ENCODE results near the gene FXYD1. TPM values are rescaled to one million over a fixed set of nuclear protein-coding genes. Genes with fewer than 3 reads are reported as not detected.

Gene FXYD1
- total and polyA plus RNA-seq, 4 donors = 18.7 to 146 (median 71.5) TPM

DNA sequence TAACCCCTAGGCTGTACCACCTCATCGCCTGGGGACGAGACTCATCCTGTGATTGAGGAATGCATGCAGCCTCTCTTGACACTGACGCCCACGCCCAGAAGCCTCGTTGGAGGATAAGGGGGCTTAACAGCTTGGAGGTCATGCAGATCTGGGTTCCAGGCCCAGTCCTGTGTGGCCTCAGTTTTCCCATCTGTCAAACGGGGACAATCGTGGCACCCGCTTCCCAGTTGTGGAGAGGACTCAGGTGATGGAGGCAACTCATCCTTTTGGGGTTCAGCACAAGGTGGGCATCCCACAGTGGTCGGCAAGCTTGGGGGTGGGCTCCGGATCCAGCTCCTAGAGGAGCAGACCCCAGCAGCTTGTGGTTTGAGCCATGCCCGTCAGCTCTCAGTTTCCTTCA, 2.4 kb upstream of the FXYD1 start:
- H3K4me3 ChIP-seq (ENCODE audit: low read depth in 1 of 3, low read length in 3 of 3) = no peak overlapping the region
- TF ChIP-seq HNF4G (IDR thresholded peaks at IDR 0.05) (no peak), HNF4A (conservative IDR thresholded peaks at IDR 0.05) (no peak), SP1 (IDR thresholded peaks at IDR 0.05) (no peak), JUND (IDR thresholded peaks at IDR 0.05) (no peak), ATF3 (IDR thresholded peaks at IDR 0.05) (no peak), RAD21 (IDR thresholded peaks at IDR 0.05) (no peak), TAF1 (conservative IDR thresholded peaks at IDR 0.05) (no peak), FOXA2 (IDR thresholded peaks at IDR 0.05) (no peak), NR2F2 (IDR thresholded peaks at IDR 0.05) (no peak), EGR1 (IDR thresholded peaks at IDR 0.05; ENCODE audit: low read depth in 2 of 2) (no peak), GABPA (IDR thresholded peaks at IDR 0.05 in 1 of 2, conservative IDR thresholded peaks at IDR 0.05 in 1 of 2) (no peak), FOXA1 (IDR thresholded peaks at IDR 0.05) (no peak)
- TF ChIP-seq, protein P1, sequence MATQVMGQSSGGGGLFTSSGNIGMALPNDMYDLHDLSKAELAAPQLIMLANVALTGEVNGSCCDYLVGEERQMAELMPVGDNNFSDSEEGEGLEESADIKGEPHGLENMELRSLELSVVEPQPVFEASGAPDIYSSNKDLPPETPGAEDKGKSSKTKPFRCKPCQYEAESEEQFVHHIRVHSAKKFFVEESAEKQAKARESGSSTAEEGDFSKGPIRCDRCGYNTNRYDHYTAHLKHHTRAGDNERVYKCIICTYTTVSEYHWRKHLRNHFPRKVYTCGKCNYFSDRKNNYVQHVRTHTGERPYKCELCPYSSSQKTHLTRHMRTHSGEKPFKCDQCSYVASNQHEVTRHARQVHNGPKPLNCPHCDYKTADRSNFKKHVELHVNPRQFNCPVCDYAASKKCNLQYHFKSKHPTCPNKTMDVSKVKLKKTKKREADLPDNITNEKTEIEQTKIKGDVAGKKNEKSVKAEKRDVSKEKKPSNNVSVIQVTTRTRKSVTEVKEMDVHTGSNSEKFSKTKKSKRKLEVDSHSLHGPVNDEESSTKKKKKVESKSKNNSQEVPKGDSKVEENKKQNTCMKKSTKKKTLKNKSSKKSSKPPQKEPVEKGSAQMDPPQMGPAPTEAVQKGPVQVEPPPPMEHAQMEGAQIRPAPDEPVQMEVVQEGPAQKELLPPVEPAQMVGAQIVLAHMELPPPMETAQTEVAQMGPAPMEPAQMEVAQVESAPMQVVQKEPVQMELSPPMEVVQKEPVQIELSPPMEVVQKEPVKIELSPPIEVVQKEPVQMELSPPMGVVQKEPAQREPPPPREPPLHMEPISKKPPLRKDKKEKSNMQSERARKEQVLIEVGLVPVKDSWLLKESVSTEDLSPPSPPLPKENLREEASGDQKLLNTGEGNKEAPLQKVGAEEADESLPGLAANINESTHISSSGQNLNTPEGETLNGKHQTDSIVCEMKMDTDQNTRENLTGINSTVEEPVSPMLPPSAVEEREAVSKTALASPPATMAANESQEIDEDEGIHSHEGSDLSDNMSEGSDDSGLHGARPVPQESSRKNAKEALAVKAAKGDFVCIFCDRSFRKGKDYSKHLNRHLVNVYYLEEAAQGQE (IDR thresholded peaks at IDR 0.05) = no peak
- TF ChIP-seq, protein P2, sequence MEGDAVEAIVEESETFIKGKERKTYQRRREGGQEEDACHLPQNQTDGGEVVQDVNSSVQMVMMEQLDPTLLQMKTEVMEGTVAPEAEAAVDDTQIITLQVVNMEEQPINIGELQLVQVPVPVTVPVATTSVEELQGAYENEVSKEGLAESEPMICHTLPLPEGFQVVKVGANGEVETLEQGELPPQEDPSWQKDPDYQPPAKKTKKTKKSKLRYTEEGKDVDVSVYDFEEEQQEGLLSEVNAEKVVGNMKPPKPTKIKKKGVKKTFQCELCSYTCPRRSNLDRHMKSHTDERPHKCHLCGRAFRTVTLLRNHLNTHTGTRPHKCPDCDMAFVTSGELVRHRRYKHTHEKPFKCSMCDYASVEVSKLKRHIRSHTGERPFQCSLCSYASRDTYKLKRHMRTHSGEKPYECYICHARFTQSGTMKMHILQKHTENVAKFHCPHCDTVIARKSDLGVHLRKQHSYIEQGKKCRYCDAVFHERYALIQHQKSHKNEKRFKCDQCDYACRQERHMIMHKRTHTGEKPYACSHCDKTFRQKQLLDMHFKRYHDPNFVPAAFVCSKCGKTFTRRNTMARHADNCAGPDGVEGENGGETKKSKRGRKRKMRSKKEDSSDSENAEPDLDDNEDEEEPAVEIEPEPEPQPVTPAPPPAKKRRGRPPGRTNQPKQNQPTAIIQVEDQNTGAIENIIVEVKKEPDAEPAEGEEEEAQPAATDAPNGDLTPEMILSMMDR (IDR thresholded peaks at IDR 0.05; ENCODE audit: low read depth, low read length, missing input control) = no peak
- TF ChIP-seq, protein P3, sequence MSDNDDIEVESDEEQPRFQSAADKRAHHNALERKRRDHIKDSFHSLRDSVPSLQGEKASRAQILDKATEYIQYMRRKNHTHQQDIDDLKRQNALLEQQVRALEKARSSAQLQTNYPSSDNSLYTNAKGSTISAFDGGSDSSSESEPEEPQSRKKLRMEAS (IDR thresholded peaks at IDR 0.05) = no peak
- H3K9me3 ChIP-seq (ENCODE audit: control insufficient read depth in 4 of 4, low read length in 3 of 4) = no peaks in the 10 kb centered on the region
- H3K4me1 ChIP-seq (ENCODE audit: control insufficient read depth in 4 of 4, insufficient read depth in 4 of 4, low read length in 3 of 4) = peaks cover 18 to 46% (median 34%) of the 10 kb centered on the region in 4 donors
- DNase-seq (ENCODE audit: low spot score) = no peak
- H3K27ac ChIP-seq (ENCODE audit: low read depth in 1 of 2, low read length in 2 of 2) = peak overlapping the region; percentile 97 to 99
- 75% methylated on average over 11 of the region's 11 CpGs for WGBS
- H3K9ac ChIP-seq (ENCODE audit: low read depth in 1 of 2, low read length in 2 of 2) = peak overlapping the region in 1 of 2 donors; percentile 32
- H3K36me3 ChIP-seq (ENCODE audit: control insufficient read depth in 4 of 4, insufficient read depth in 3 of 4, low read depth in 1 of 4, low read length in 3 of 4) = no peaks in the 10 kb centered on the region
- no peaks in the 10 kb centered on the region for H3K27me3 ChIP-seq (ENCODE audit: control insufficient read depth in 4 of 4, insufficient read depth in 4 of 4, low read length in 3 of 4)

DNA sequence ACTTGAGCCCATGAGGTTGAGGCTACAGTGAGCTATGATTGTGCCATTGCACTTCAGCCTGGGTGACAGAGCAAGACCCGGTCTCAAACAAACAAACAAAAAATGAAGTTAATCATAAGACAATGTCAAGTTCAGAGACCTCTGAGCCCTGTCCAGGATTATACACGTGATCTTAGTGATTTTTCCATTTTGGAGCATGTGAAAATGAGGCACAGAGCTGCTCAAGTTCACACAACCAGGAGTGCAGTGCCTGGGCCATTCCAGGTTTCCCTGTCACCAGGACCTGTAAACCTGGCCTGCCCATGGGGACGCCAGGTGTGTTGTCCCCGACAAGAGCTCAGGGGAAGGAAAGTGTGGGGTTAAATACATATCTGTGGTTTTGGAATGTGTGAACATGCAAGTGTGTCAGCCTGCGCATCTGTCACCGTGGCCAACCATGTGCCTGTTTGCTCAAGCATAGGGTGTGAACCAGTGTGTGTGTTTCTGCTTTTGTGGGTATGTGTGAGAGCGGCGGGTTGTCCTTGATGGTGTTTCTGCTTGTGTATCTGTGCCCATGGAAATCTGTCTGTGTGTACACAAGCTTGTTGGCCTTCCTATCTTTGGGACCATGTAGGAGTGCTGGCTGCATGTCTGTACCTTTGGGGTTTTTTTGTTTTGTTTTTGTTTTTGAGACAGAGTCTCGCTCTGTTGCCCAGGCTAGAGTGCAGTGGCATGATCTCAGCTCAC, 1.5 kb upstream of the FXYD1 start:
- peak overlapping the region; percentile 97 to 99 for H3K27ac ChIP-seq (ENCODE audit: low read depth in 1 of 2, low read length in 2 of 2)
- peak overlapping the region in 2 of 3 donors; percentile 35 to 51 for H3K4me3 ChIP-seq (ENCODE audit: low read depth in 1 of 3, low read length in 3 of 3)
- H3K4me1 ChIP-seq (ENCODE audit: control insufficient read depth in 4 of 4, insufficient read depth in 4 of 4, low read length in 3 of 4) = peaks cover 18 to 50% (median 37%) of the 10 kb centered on the region in 4 donors
- H3K9me3 ChIP-seq (ENCODE audit: control insufficient read depth in 4 of 4, low read length in 3 of 4) = no peaks in the 10 kb centered on the region
- WGBS = 20% methylated on average over 9 of the region's 9 CpGs
- no peaks in the 10 kb centered on the region for H3K36me3 ChIP-seq (ENCODE audit: control insufficient read depth in 4 of 4, insufficient read depth in 3 of 4, low read depth in 1 of 4, low read length in 3 of 4)
- peak overlapping the region; percentile 49 to 76 for H3K9ac ChIP-seq (ENCODE audit: low read depth in 1 of 2, low read length in 2 of 2)
- DNase-seq (ENCODE audit: low spot score) = no peak
- no peaks in the 10 kb centered on the region for H3K27me3 ChIP-seq (ENCODE audit: control insufficient read depth in 4 of 4, insufficient read depth in 4 of 4, low read length in 3 of 4)
- TF ChIP-seq, protein P1 (IDR thresholded peaks at IDR 0.05) = peak; percentile 90
- peak; percentile 78 for TF ChIP-seq ATF3 (IDR thresholded peaks at IDR 0.05)
- TF ChIP-seq SP1 (IDR thresholded peaks at IDR 0.05) = peak; percentile 96
- TF ChIP-seq RAD21 (IDR thresholded peaks at IDR 0.05) = peak in 1 of 2 donors; percentile 36
- no peak for TF ChIP-seq HNF4G (IDR thresholded peaks at IDR 0.05)
- TF ChIP-seq EGR1 (IDR thresholded peaks at IDR 0.05; ENCODE audit: low read depth in 2 of 2) = peak in 1 of 2 donors; percentile 91
- peak; percentile 92 for TF ChIP-seq YY1 (IDR thresholded peaks at IDR 0.05)
- peak in 1 of 2 donors; percentile 67 for TF ChIP-seq JUND (IDR thresholded peaks at IDR 0.05)
- TF ChIP-seq GABPA (IDR thresholded peaks at IDR 0.05 in 1 of 2, conservative IDR thresholded peaks at IDR 0.05 in 1 of 2) = peak in 1 of 2 donors; percentile 41
- TF ChIP-seq, protein P4, sequence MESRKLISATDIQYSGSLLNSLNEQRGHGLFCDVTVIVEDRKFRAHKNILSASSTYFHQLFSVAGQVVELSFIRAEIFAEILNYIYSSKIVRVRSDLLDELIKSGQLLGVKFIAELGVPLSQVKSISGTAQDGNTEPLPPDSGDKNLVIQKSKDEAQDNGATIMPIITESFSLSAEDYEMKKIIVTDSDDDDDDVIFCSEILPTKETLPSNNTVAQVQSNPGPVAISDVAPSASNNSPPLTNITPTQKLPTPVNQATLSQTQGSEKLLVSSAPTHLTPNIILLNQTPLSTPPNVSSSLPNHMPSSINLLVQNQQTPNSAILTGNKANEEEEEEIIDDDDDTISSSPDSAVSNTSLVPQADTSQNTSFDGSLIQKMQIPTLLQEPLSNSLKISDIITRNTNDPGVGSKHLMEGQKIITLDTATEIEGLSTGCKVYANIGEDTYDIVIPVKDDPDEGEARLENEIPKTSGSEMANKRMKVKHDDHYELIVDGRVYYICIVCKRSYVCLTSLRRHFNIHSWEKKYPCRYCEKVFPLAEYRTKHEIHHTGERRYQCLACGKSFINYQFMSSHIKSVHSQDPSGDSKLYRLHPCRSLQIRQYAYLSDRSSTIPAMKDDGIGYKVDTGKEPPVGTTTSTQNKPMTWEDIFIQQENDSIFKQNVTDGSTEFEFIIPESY (IDR thresholded peaks at IDR 0.05) = peak; percentile 90
- peak; percentile 75 for TF ChIP-seq TAF1 (conservative IDR thresholded peaks at IDR 0.05)
- peak; percentile 94 for TF ChIP-seq FOXA2 (IDR thresholded peaks at IDR 0.05)
- TF ChIP-seq FOXA1 (IDR thresholded peaks at IDR 0.05) = peak; percentile 88
